Omental fat pad (tissue), 4 donors: ENCODE measurements around the gene NT5C1A. TPM values are rescaled to one million over a fixed set of nuclear protein-coding genes. Genes with fewer than 3 reads are reported as not detected.
A peak's percentile ranks its signal among the peaks of the same experiment; 100 is the strongest.

Experiments
- ATAC-seq: fragments of 150-250 bp; one replicate; pipeline ENCODE4 v1.9.1; 2016; ENCODE audit warnings: mild to moderate bottlenecking, moderate library complexity; ENCODE audit not compliant: low FRiP score
- DNase-seq: peaks from one replicate; pipeline ENCODE4 v3.0.0-alpha.2; 2019; ENCODE audit warnings: low spot score
- CTCF ChIP-seq, 3 donors: fragments of 450-650 bp; IDR thresholded peaks; one replicate each; pipeline ENCODE4 v1.5.1; 2016 to 2017; ENCODE audit warnings: antibody characterized with exemption in 3 of 3, mild to moderate bottlenecking in 3 of 3, moderate library complexity in 2 of 3
- total RNA-seq, 4 donors: library from RNA; depleted of rRNA; stranded (reverse); fragments of >200 nt; gene quantifications; one replicate each; pipeline ENCODE4 v1.1.0, GENCODE V29; 2016

NT5C1A gene
- total RNA-seq, 4 donors from 2014 or later = 1.3 TPM; not detected in 3

GRCh38 chr1:39628807-39629350 is 43.0 kb downstream of the NT5C1A start:
- TF ChIP-seq CTCF (IDR thresholded peaks at IDR 0.05) = no peak
- no peak for DNase-seq
- ATAC-seq = no peak

GRCh38 chr1:39626646-39627045 is 45.3 kb downstream of the NT5C1A start:
- TF ChIP-seq CTCF (IDR thresholded peaks at IDR 0.05) = no peak
- DNase-seq (no peak), ATAC-seq (no peak)

- TF ChIP-seq CTCF (IDR thresholded peaks at IDR 0.05) = no peak
- ATAC-seq (peak; percentile 64), DNase-seq (no peak)
Measured at GRCh38 chr1:39625462-39626273, 46.2 kb downstream of the NT5C1A start.

- no peak for TF ChIP-seq CTCF (IDR thresholded peaks at IDR 0.05)
- DNase-seq (no peak), ATAC-seq (no peak)
Measured at GRCh38 chr1:39625009-39625408, 46.9 kb downstream of the NT5C1A start.

- DNase-seq (no peak), ATAC-seq (no peak)
- no peak for TF ChIP-seq CTCF (IDR thresholded peaks at IDR 0.05)
Measured at GRCh38 chr1:39623053-39623452, 48.9 kb downstream of the NT5C1A start.

- no peak for ATAC-seq
- no peak for TF ChIP-seq CTCF (IDR thresholded peaks at IDR 0.05)
Measured at GRCh38 chr1:39622427-39622826, 49.5 kb downstream of the NT5C1A start.

GRCh38 chr1:39620659-39621165 is 51.2 kb downstream of the NT5C1A start:
- no peak for TF ChIP-seq CTCF (IDR thresholded peaks at IDR 0.05)
- ATAC-seq (no peak), DNase-seq (no peak)

More at GRCh38 chr1:39622427-39622826, 49.5 kb downstream of the NT5C1A start:
- no peak for DNase-seq
